Ovary (tissue), 3 donors: ENCODE data around the gene NKD2.

Experiments
- POLR2A ChIP-seq: fragments of 450-650 bp; IDR thresholded peaks from one replicate; pipeline ENCODE4 v1.6.1; 2017; ENCODE audit warnings: antibody characterized with exemption, mild to moderate bottlenecking, moderate library complexity
- TF ChIP-seq, protein P1 (sequence below), 3 donors: fragments of 450-650 bp in 2 of 3; fragments of 200-600 bp in 1 of 3; IDR thresholded peaks; one replicate each; pipeline versions ENCODE4 v1.5.1 to v1.8.0; 2016 to 2022; ENCODE audit warnings: antibody characterized with exemption in 3 of 3, mild to moderate bottlenecking in 1 of 3
- donor health status: DM: no; HTN: no; CAD: no.

DNA sequence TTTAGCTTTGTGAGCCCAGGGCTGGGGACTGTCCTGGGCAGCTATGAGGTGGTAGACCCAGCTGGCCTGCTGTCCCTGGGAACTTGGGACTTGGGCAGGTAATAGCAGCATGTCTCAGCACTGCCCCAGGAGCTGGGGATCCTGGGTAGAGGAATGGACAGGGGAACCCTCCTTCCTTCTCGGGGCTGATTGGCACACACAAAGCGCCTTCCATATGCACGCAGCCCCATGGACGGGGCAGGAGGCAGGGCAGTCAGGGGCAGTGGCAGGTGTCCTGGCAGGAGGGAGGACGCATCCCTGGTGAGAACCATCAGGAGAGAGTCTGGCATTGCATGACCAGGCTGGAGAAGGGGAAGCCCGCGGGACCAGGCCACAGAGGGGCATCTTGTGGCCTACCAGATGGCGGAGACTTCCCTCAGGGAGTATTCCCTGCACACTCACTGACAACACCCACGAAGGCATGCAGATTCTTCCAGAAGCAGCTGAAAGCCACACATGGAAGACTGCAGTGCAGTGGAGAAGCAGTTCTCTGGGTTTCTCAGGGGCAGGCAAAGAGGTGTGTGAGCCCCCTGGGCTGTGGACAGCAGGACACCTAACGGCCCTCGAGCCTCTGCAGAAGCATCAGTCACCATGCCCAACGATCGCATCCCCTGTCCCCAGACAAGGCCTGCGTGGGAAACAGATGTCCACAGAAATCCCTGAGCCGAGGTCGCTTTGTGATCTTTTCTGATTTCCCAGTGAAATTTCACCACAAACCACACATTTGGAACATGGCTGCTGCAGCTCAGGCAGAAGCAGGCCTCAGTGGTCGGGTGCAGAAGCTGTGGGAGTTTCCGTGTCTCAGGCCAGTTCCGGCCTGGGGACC is 7.0 kb upstream of the NKD2 start:
- TF ChIP-seq, protein P1, sequence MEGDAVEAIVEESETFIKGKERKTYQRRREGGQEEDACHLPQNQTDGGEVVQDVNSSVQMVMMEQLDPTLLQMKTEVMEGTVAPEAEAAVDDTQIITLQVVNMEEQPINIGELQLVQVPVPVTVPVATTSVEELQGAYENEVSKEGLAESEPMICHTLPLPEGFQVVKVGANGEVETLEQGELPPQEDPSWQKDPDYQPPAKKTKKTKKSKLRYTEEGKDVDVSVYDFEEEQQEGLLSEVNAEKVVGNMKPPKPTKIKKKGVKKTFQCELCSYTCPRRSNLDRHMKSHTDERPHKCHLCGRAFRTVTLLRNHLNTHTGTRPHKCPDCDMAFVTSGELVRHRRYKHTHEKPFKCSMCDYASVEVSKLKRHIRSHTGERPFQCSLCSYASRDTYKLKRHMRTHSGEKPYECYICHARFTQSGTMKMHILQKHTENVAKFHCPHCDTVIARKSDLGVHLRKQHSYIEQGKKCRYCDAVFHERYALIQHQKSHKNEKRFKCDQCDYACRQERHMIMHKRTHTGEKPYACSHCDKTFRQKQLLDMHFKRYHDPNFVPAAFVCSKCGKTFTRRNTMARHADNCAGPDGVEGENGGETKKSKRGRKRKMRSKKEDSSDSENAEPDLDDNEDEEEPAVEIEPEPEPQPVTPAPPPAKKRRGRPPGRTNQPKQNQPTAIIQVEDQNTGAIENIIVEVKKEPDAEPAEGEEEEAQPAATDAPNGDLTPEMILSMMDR (IDR thresholded peaks at IDR 0.05): no peak
- TF ChIP-seq POLR2A: no peak
